HG03378 (cell line): ENCODE data around the gene PIGN.
"Not testable (repeated sequence)": the region's sequence is repeated elsewhere in the genome, so short reads cannot be mapped to it uniquely, and the experiment has no call there.

Experiments
- ATAC-seq: cut with Tn5 transposase; IDR thresholded peaks from one replicate; pipeline ENCODE4 v1.9.1; 2021; ENCODE audit warnings: mild to moderate bottlenecking, moderate library complexity; ENCODE audit not compliant: unreplicated experiment

PIGN gene

GRCh38 chr18:62179213-62179612, 7.6 kb downstream of the PIGN start:
- ATAC-seq = no peak

GRCh38 chr18:62177271-62177670, 9.6 kb downstream of the PIGN start:
- ATAC-seq = no peak

GRCh38 chr18:62175521-62175920, 11.3 kb downstream of the PIGN start:
- no peak for ATAC-seq

GRCh38 chr18:62172298-62172697, 14.6 kb downstream of the PIGN start:
- ATAC-seq = no peak

- no peak for ATAC-seq
These were observed 16.0 kb downstream of the PIGN start for GRCh38 chr18:62170857-62171256.

GRCh38 chr18:62166524-62166923, 20.3 kb downstream of the PIGN start:
- ATAC-seq = not testable (repeated sequence)

- ATAC-seq = no peak
These were observed 21.3 kb downstream of the PIGN start for GRCh38 chr18:62165583-62165982.

GRCh38 chr18:62164855-62165487, 21.9 kb downstream of the PIGN start:
- no peak for ATAC-seq

GRCh38 chr18:62164310-62164709, 22.5 kb downstream of the PIGN start:
- ATAC-seq = no peak

GRCh38 chr18:62157843-62158242, 29.0 kb downstream of the PIGN start:
- ATAC-seq = no peak

GRCh38 chr18:62152844-62153243, 34.0 kb downstream of the PIGN start:
- ATAC-seq = peak; percentile 86

- no peak for ATAC-seq
These were observed 35.6 kb downstream of the PIGN start for GRCh38 chr18:62151068-62151771.

- ATAC-seq = no peak
These were observed 42.5 kb downstream of the PIGN start for GRCh38 chr18:62144338-62144737.

GRCh38 chr18:62140259-62140658, 46.6 kb downstream of the PIGN start:
- ATAC-seq = no peak

- ATAC-seq = no peak
These were observed 48.2 kb downstream of the PIGN start for GRCh38 chr18:62138461-62139235.

- peak; percentile 82 for ATAC-seq
These were observed 55.5 kb downstream of the PIGN start for GRCh38 chr18:62131301-62131909.

- no peak for ATAC-seq
These were observed 58.7 kb downstream of the PIGN start for GRCh38 chr18:62128157-62128556.

GRCh38 chr18:62126737-62127136, 60.1 kb downstream of the PIGN start:
- no peak for ATAC-seq

GRCh38 chr18:62125702-62126101, 61.2 kb downstream of the PIGN start:
- ATAC-seq = no peak

GRCh38 chr18:62122330-62122729, 64.5 kb downstream of the PIGN start:
- no peak for ATAC-seq

GRCh38 chr18:62119884-62120283, 67.0 kb downstream of the PIGN start:
- no peak for ATAC-seq
